DOHH2 (cell line): ENCODE data around the gene SYNDIG1.
"Not testable (repeated sequence)": the region's sequence is repeated elsewhere in the genome, so short reads cannot be mapped to it uniquely, and the experiment has no call there.

Source experiments
- CTCF ChIP-seq: fragments of 200-600 bp; sonication (generic); IDR thresholded peaks from one replicate; pipeline ENCODE4 v1.5.1; 2014; ENCODE audit warnings: antibody characterized with exemption, mild to moderate bottlenecking, low read depth, low read length; ENCODE audit not compliant: poor library complexity, severe bottlenecking
- EZH2phosphoT487 ChIP-seq: fragments of 200-600 bp; sonication (generic); IDR thresholded peaks from 2 replicates; pipeline ENCODE4 v1.6.1; 2017; ENCODE audit warnings: borderline replicate concordance, mild to moderate bottlenecking, antibody characterized with exemption, low read length, moderate library complexity, mixed read lengths

GRCh38 chr20:24512441-24512840, 43.0 kb downstream of the SYNDIG1 start:
- not testable (repeated sequence) for TF ChIP-seq CTCF, EZH2phosphoT487
